GM21515 (cell line): ENCODE measurements around the gene NDEL1.

Experiments used
- ATAC-seq: cut with Tn5 transposase; IDR thresholded peaks from one replicate; pipeline ENCODE4 v1.9.1; 2021; ENCODE audit not compliant: unreplicated experiment

Gene NDEL1

GRCh38 chr17:8477171-8477570, 41.5 kb downstream of the NDEL1 start:
- ATAC-seq = no peak

- ATAC-seq = no peak
These were observed 42.2 kb downstream of the NDEL1 start for GRCh38 chr17:8477715-8478441.

GRCh38 chr17:8479431-8479947, 43.8 kb downstream of the NDEL1 start:
- no peak for ATAC-seq

- ATAC-seq = no peak
These were observed 44.6 kb downstream of the NDEL1 start for GRCh38 chr17:8480011-8480976.

GRCh38 chr17:8481089-8481488, 45.4 kb downstream of the NDEL1 start:
- ATAC-seq = no peak

- ATAC-seq = no peak
These were observed 46.0 kb downstream of the NDEL1 start for GRCh38 chr17:8481703-8482102.

GRCh38 chr17:8482546-8482945, 46.9 kb downstream of the NDEL1 start:
- no peak for ATAC-seq

- ATAC-seq = no peak
These were observed 48.8 kb downstream of the NDEL1 start for GRCh38 chr17:8484465-8484864.

GRCh38 chr17:8485491-8485890, 49.8 kb downstream of the NDEL1 start:
- no peak for ATAC-seq

- ATAC-seq = no peak
These were observed 51.5 kb downstream of the NDEL1 start for GRCh38 chr17:8487130-8487645.

- ATAC-seq = no peak
These were observed 52.1 kb downstream of the NDEL1 start for GRCh38 chr17:8487743-8488142.

- no peak for ATAC-seq
These were observed 52.8 kb downstream of the NDEL1 start for GRCh38 chr17:8488491-8488890.

GRCh38 chr17:8488901-8489300, 53.2 kb downstream of the NDEL1 start:
- ATAC-seq = no peak

GRCh38 chr17:8489841-8490240, 54.2 kb downstream of the NDEL1 start:
- ATAC-seq = no peak

GRCh38 chr17:8490256-8491023, 54.8 kb downstream of the NDEL1 start:
- ATAC-seq = no peak

- no peak for ATAC-seq
These were observed 56.4 kb downstream of the NDEL1 start for GRCh38 chr17:8492121-8492520.

GRCh38 chr17:8494021-8494420, 58.3 kb downstream of the NDEL1 start:
- no peak for ATAC-seq

GRCh38 chr17:8494506-8495111, 58.9 kb downstream of the NDEL1 start:
- no peak for ATAC-seq

- no peak for ATAC-seq
These were observed 60.4 kb downstream of the NDEL1 start for GRCh38 chr17:8496081-8496480.

- no peak for ATAC-seq
These were observed 63.5 kb downstream of the NDEL1 start for GRCh38 chr17:8499171-8499570.
